ENCODE results near the gene CCDC194. TPM values are rescaled to one million over a fixed set of nuclear protein-coding genes. Genes with fewer than 3 reads are reported as not detected.
"Not testable (repeated sequence)": the region's sequence is repeated elsewhere in the genome, so short reads cannot be mapped to it uniquely, and the experiment has no call there.

Gene CCDC194
- total RNA-seq, 1 donor from 2014 or later = not detected

- TF ChIP-seq CTCF (IDR thresholded peaks at IDR 0.05; ENCODE audit: insufficient read depth, low read length, poor library complexity, severe bottlenecking) = no peak
- no peak for DNase-seq (ENCODE audit: low read depth)
- H3K27me3 ChIP-seq (ENCODE audit: control insufficient read depth, insufficient read depth, low read length) = peaks cover 2% of the 10 kb centered on the region
- H3K36me3 ChIP-seq (ENCODE audit: control insufficient read depth, insufficient read depth, low read length) = no peaks in the 10 kb centered on the region
- H3K4me3 ChIP-seq (ENCODE audit: low read depth, low read length) = no peak overlapping the region
Measured at GRCh38 chr19:17378271-17378670, 15.7 kb downstream of the CCDC194 start.

GRCh38 chr19:17376935-17377600 lies 16.9 kb downstream of the CCDC194 start, which contains the start of gene PLVAP:
Gene PLVAP, minus strand, starts transcription at chr19:17377342. Its CDS starts 54 bp downstream, at chr19:17377288.
- no peaks in the 10 kb centered on the region for H3K36me3 ChIP-seq (ENCODE audit: control insufficient read depth, insufficient read depth, low read length)
- TF ChIP-seq CTCF (IDR thresholded peaks at IDR 0.05; ENCODE audit: insufficient read depth, low read length, poor library complexity, severe bottlenecking) = no peak

DNA sequence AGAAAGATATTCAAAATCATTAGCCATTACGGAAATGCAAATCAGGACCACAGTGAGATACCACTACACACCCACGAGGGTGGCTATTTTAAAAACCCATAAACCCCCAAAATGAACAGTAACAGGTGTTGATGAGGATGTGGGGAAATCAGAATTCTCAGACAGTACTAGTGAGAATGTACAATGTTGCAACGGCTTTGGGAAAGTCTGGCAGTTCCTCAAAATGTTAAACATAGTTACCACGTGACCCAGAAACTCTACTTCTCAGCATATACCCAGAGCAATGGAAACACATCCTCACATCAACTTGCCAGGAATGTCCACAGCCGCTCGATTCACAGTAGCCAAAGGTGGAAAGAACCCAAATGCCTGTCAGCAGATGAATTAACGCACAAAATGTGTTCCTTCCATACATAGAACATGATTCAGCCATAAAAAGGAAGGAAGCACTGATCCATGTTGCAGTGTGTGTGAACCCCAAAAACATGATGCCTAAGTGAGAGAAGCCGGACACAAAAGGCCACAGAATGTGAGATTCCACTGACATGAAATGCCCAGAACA lies 23.9 kb downstream of the CCDC194 start:
- no peak overlapping the region for H3K4me3 ChIP-seq (ENCODE audit: low read depth, low read length)
- TF ChIP-seq CTCF (IDR thresholded peaks at IDR 0.05; ENCODE audit: insufficient read depth, low read length, poor library complexity, severe bottlenecking) = no peak
- DNase-seq (ENCODE audit: low read depth) = no peak
- H3K27me3 ChIP-seq (ENCODE audit: control insufficient read depth, insufficient read depth, low read length) = no peaks in the 10 kb centered on the region
- no peaks in the 10 kb centered on the region for H3K36me3 ChIP-seq (ENCODE audit: control insufficient read depth, insufficient read depth, low read length)

More at GRCh38 chr19:17376935-17377600, 16.9 kb downstream of the CCDC194 start, which contains the start of gene PLVAP:
- DNase-seq (ENCODE audit: low read depth) = no peak
- H3K4me3 ChIP-seq (ENCODE audit: low read depth, low read length) = no peak within 1 kb of the TSS
- H3K27me3 ChIP-seq (ENCODE audit: control insufficient read depth, insufficient read depth, low read length) = peaks cover 2% of the 10 kb centered on the region

DNA sequence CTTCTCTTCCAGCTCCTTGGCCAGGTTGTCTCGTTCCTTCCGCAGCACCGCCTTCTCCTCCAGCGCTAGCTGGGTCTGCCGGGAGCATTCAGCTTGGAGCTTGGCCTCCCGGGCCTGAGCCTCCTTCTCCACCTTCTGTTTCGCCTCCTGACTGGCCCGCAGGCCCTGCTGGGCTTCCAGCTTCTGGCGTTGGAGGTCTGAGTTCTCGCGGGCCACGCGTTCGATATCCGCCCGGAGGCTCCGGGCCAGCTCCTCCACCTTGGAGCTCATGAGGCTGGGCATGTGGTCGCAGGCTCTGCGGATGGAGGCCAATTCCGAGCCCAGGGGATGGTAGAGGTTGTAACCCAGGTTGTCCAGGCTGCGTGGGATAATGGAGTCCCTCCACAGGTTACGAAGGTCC lies 28.6 kb downstream of the CCDC194 start:
- Histone ChIP-seq H3K4me3 (ENCODE audit: low read depth, low read length) (no peak overlapping the region), H3K27me3 (ENCODE audit: control insufficient read depth, insufficient read depth, low read length) (no peaks in the 10 kb centered on the region), H3K36me3 (ENCODE audit: control insufficient read depth, insufficient read depth, low read length) (no peaks in the 10 kb centered on the region)
- no peak for TF ChIP-seq CTCF (IDR thresholded peaks at IDR 0.05; ENCODE audit: insufficient read depth, low read length, poor library complexity, severe bottlenecking)
- no peak for DNase-seq (ENCODE audit: low read depth)

DNA sequence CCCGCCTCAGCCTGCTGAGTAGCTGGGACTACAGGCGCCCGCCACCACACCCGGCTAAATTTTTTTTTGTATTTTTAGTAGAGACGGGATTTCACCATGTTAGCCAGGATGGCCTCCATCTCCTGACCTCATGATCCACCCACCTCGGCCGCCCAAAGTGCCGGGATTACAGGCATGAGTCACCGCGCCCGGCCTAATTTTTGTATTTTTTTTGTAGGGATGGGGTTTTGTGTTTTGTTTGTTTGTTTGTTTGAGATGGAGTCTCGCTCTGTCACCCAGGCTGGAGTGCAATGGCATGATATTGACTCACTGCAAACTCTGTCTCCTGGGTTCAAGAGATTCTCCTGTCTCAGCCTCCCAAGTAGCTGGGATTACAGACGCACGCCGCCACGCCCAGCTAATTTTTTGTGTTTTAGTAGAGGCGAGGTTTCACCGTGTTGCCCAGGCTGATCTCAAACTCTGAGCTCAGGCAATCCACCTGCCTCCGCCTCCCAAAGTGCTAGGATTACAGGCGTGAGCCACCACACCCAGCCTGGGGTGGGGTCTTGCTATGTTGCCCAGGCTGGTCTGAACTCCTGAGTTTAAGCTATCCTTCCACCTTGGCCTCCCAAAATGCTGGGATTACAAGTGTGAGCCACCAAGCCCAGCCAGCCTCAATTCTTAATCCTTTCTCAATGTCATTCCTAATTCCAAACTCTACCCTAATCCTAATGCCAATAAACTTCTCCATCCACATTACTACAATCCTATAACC lies 30.0 kb downstream of the CCDC194 start:
- DNase-seq (ENCODE audit: low read depth); H3K4me3 ChIP-seq (ENCODE audit: low read depth, low read length); H3K36me3 ChIP-seq (ENCODE audit: control insufficient read depth, insufficient read depth, low read length); H3K27me3 ChIP-seq (ENCODE audit: control insufficient read depth, insufficient read depth, low read length): not testable (repeated sequence)

All from kidney epithelial cell (primary cell).